Stimulated activated CD8-positive, alpha-beta memory T cell treated with anti-CD3 and anti-CD28 coated beads, Interleukin-7, amount 100 ng/mL, for 48 hours (primary cell): ENCODE measurements around the gene FAM181A.

Experiments used
- DNase-seq, 2 donors: peaks; one replicate each; pipeline ENCODE4 v3.0.0-alpha.2; 2020; ENCODE audit warnings: low read depth in 1 of 2; ENCODE audit errors: extremely low read depth in 1 of 2

Gene FAM181A

DNA sequence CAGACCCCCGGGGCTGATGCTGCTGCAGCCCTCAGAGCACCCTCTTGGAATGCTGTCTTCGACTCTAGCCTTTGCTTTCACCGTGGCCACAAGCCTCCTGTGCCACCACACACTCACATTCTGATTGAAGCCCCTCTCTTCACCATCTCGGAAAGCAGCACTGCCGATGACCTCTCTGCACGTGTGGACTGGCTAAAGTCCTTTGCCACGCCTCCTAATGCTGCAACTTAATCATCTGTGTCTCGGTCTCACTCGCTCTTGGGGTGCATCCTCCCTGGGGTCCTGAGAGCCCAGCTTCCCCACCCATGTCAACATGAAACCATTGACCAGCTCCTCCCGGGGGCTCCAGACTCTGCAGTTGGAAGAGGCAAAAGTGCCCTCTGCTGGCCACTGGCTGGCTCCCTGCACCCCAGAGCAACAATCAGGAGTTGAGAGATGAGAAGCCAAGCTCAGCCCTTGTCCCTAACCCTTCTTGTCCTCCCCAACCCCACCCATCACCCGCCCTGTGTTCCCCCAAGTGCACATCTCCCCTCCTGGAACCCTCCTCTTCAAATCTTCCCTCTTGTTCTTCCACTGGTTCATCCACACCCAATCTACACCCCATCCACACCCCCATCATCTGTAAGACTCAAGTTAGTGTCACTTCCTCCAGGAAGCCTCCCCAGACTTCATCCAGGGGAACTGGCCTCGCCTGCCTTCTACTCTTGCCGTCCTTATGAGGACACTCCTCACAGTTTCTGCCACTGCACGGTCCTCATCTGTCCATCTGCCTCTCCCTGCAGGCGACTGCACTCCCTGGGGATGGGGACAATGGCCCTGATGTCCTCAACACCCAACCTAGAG lies 23.6 kb upstream of the FAM181A start:
- DNase-seq: no peak

DNA sequence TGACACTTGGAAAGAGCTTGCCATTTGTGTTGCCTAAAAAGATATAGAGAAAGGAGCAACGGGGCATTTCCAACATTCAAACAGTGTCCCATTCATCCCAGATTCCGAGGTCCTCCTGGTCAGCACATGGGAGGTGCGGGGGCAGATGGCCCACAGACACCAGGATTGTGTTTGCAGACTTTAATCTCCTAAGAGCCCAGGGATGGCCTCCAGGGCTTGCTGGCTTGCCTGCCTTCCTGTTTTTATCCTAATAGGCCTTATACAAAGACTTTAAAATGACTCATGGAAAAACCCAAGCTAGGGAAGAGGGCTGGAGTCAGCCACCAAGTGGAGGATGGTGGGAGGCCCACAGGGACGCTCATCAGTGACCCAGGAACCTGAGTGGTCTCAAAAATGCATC lies 21.5 kb upstream of the FAM181A start:
- DNase-seq: no peak

DNA sequence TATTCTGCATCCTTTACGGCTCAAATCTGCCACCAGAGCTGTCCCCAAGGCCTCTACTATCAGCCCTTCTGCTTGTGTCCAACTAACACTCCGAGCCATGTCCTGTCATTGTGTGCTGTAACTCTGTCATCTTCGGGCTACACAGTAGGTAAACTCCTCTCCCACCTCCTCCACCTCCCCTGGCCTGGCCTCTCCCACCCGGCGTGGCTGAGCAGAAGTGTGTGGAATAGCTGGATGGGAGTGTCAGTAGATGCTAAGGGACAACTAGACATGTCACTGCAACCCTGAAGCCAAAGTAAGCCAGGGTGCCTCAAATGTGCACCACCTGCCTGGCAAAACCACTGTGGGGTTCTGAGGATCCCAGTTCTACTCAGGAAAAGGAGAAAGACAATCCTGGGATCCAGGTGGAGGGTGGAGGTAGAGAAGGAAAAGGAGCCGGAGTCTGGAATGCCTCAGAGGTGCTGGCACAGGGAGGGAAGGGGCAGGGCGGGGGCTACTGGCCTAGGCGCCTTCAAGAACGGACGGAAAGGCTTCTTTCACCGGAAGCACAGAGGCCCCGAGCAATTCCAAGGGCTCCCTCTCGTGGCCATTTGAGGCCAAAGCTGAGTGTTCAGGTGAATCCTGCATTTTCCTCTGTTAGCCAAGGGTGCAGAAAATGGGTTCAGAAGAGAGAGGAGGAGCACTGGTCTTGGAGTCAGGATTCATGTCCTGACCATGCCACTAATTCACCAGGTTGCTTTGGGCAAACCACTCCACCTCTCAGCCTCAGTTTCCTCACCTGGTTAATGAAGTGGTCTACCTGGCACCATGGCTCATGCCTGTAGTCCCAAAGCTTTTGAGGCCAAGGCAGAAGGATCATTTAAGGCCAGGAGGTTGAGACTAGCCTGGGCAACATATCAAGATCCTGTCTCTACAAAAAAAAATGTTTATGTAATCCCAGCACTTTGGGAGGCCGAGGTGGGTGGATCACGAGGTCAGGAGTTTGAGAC lies 20.5 kb upstream of the FAM181A start:
- DNase-seq: peak; percentile 23 to 54

DNA sequence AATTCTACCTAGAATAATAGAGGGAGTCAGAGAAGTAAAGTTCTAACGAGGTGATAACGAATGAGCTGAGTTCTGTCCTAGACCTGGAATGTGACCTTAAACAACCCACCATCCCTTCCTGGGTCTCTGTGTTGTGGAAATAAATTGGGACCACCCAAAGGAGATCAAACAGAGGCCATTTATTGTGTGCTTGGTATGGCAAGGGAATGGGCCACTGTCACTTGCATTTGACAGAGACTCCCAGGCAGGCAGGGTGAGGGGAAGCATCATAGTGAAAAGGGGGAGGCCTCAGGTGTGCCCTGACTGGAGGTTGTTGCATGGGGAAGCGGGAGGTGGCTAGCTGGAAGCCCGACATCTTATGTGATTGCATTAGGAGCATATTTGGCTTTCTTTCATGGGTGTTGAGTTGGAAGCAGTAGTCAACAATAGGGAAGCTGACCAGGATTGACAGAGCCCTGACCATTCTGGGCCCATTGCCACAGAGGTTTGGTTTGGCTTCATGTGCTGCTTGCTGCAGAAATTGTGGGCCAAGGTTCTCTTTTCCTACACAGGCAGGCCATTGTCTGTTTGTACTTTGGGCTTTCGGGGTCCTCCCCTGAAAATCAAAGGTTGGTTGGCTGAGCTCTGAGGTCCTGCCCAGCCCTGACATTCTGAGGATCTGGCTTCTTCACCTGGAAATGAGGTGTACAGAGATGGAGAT lies 17.6 kb upstream of the FAM181A start:
- DNase-seq: no peak

- no peak for DNase-seq
Observed at GRCh38 chr14:93911975-93912615, 15.0 kb upstream of the FAM181A start.

GRCh38 chr14:93912782-93913181 lies 14.4 kb upstream of the FAM181A start:
- DNase-seq: no peak

- DNase-seq: no peak
Observed at GRCh38 chr14:93914278-93914677, 12.9 kb upstream of the FAM181A start.

DNA sequence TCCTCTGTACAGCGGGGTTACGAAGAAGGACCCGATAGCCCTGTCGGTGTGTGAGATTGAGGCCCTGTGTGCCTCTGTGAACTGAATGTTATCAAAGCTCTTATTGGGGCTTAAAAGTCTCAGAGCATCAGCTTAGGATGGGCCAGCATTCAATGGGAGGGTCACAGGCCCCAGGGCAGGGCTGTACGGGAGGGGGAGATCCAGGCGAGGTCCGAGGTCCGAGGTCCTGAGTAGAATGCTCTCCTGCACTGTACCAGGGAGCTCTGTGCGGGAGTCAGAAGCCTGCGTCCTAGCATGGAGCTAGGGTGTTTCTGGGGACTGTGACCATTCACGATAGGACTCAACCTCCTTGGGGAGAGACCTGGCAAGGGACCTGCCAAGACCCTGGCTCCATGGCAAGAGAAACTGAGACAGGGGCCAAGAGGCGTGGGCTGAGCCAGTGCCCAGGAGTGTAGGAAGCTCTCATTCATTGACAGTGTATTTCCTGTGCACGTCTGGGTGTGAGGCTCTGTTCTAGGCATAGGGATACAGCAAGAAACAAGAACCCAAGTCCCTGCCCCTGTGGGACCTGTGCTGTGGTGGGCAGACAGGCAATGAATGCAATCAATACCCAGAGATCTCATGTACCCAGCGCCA lies 12.0 kb upstream of the FAM181A start:
- DNase-seq: no peak

DNA sequence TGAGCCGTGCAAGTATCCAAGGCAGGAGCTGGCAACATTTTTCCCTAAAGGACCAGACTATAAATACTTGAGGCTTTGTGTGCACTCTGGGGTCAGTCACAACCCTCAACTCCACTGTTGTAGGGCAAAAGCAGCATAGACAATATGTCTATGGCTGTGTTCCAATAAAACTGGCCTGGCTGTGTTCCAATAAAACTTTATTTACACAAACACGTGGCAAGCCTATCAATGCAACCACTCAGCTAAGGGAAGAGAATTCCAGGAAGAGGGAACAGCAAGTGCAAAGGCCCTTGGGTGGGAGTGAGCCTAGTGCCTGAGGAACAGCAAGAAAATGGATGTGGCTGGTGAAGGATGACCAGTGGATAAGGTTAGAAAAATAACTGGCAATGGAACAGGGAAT lies 11.3 kb upstream of the FAM181A start:
- DNase-seq: no peak

GRCh38 chr14:93916498-93916897 lies 10.6 kb upstream of the FAM181A start:
- DNase-seq: no peak

DNA sequence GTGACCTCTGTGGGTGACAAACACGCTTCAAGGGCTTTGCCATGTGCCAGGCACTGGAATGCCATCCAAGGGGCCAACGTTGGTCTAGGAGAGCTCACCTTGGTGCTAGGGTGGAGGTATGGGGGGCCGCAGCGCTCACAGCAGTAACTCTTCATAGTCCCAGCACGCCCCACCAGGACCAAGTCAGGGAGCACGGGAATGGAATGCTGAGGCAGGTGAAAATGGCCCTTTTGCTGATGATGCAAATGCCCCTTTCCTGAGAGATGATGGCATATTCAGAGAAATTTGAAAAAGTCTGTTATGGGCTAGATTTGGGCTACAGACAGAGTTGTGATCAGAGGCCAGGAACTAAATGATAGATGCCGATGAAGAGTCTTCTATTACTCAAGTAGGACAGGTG lies 10.0 kb upstream of the FAM181A start:
- DNase-seq: no peak

DNA sequence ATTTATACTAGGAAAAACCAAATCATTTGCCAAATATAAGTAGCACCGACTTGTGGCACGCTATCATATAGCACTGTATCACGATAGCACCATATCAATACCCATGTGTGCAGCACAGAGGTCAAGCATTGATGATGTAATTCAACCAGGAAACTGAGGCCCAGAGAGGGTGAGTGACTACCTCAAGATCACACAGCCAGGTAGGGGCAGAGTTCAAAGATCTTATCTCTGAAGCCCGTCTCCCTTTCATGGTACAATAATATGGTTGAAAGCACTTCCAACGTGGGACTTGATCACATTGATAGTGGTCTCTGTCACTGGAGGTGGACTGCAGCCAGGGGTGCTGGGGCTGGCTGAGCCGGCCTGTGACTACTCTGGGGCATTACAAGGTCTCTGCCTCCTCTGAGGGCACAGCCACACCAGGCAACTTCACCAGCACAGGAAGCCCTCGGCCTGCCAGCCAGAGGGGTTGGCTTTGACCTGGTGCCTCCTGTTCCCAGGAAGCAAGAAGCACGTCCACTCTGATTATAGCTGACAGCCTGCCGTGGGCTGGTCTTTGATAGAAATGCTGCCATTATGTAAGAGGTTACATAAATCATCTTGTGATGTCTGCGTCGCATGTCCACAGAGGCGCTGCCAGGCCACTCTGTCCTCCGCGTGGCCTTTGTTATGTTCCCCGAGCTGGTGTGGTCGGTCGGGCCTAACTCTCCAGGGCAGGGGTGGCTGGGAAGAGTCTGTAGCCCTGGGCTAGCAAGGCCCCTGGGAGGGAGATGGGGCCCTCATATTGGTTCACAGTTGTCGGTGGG lies 5.9 kb upstream of the FAM181A start:
- DNase-seq: no peak

DNA sequence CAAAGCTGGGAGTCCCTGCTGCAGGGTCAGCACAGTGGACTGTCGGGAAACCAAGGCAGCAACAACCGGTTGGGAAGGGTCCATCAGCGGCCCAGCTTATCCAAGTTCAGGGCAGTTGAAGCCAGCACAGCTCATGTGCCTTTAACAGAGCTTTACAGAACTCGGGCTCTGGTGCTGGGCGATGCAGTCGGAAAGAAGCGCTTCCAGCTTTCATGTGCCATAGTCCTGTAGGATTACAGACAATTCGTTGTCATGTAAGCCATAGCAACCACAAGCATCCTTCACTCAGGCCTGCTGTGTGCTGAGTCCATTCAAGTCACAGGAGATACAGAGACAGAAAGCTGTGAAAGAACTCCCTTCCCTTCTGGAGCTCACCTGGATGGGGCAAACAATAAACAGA lies 3.5 kb upstream of the FAM181A start:
- DNase-seq: no peak

DNA sequence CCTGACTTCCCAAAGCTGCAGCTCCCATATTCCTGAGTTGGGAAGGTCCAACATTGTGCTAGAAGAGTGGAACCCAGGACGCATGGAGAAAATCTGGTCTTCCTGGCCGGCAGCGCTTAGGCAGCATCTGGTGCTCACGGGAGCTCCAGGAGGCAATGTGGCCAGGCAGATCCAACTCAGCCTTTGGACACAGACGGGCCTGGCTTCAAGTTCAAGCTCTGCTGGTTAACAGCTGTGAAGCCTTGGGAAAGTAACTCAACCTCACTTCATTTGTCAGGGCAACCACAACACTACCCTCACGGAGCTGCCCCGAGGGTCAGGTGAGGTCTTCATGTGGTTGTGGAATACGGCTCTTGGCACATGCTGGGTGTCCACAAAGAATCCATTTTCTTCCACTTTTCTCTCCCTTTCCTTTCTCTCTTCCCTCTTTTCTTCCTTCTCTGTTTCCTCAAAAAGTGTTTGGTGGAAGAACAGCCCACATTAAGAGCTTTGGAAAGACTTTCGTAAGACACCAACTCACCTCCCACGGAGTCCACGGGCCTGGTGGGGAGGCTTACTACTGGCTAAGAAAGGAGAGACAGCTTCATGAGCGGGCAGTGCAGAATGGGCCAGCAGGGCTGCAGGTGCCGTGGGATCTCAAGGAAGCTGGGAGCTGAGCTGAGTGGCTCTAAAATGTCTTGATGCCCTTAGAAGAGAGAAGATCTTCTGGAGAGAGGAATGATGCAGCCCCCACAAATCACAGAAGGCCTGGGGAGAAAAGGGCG lies 2.4 kb upstream of the FAM181A start:
- no peak for DNase-seq

GRCh38 chr14:93925374-93925895 lies 1.7 kb upstream of the FAM181A start:
- no peak for DNase-seq

DNA sequence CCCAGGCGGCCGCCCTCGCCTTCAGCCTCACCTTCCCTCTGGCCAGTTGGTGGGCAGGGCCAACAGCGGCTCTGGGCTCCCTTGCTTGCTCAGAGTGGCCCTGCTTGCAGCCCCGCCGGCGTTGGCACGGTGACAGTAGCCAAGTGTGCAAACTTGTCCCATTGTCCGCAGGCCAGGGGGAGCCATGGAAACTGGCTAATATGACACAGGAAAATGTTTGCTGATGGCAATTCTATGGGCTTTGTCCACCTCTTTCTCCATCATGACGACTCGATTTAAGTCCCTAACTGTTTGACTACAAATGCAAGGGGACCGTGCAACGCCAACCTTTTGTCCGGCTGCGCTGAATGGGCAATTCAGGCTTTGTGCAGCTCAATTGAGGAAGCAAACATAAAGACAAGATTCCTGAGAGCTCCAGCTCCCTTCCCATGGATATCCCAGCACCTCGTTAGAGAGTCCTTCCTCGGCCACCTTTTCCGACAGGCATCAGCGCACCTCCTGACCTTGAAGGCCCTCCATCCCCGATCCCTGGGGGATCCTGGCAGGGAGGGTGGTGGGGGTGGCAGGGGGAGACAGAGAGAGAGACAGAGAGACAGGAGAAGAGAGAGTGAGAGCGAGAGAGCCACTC lies 785 bp upstream of the FAM181A start:
- DNase-seq: no peak

GRCh38 chr14:93927800-93928145 lies 629 bp downstream of the FAM181A start:
- no peak for DNase-seq
